Measurements from ENCODE around the gene MICA. TPM values are rescaled to one million over a fixed set of nuclear protein-coding genes. Genes with fewer than 3 reads are reported as not detected.
"Not testable (repeated sequence)": the region's sequence is repeated elsewhere in the genome, so short reads cannot be mapped to it uniquely, and the experiment has no call there.

Gene MICA
- total RNA-seq, 1 donor, result 12.7 TPM

DNA sequence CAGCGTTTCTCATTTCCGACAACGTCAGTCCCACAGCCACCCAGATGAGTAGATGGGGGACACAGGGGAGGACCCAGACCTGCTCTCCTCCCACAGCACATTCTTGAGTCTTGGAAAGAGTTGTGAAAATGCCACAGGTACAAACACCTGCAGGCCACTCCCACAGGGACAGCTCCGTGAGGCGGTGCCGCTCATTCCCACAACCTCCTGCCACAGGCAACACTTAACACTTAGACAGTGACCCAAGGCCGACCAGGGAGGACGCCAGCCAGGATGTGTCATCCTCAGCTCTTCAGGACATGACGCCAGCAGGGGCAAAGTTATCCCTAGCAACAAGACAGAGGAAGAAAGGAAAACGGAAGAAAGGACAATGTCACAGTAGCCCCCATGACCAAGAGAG, 23.5 kb upstream of the MICA start:
- TF ChIP-seq, protein P1, sequence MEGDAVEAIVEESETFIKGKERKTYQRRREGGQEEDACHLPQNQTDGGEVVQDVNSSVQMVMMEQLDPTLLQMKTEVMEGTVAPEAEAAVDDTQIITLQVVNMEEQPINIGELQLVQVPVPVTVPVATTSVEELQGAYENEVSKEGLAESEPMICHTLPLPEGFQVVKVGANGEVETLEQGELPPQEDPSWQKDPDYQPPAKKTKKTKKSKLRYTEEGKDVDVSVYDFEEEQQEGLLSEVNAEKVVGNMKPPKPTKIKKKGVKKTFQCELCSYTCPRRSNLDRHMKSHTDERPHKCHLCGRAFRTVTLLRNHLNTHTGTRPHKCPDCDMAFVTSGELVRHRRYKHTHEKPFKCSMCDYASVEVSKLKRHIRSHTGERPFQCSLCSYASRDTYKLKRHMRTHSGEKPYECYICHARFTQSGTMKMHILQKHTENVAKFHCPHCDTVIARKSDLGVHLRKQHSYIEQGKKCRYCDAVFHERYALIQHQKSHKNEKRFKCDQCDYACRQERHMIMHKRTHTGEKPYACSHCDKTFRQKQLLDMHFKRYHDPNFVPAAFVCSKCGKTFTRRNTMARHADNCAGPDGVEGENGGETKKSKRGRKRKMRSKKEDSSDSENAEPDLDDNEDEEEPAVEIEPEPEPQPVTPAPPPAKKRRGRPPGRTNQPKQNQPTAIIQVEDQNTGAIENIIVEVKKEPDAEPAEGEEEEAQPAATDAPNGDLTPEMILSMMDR (IDR thresholded peaks at IDR 0.05; ENCODE audit: insufficient read depth, low read length), result no peak
- no peak overlapping the region for H3K4me3 ChIP-seq (ENCODE audit: low read depth, low read length)
- DNase-seq (ENCODE audit: low read depth), result no peak

DNA sequence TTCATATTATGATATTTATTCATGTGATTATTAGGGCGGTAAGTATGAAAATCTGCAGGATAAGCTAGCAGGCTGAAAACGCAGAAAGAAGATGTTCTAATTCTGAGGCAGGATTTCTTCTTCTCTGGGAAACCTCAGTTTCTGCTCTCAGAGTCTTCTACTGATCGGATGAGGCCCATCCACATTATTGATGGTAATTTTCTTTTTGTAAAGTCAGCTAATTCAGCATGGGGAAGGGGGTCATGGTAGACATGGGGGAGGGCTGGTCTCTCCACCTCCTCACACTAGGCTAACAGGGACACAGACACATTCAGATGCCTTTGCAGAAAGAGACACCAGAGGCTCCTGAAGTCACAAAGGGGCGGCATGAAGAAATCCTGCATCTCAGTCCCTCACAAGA, 21.7 kb upstream of the MICA start:
- TF ChIP-seq, protein P1 (IDR thresholded peaks at IDR 0.05; ENCODE audit: insufficient read depth, low read length), result no peak
- DNase-seq (ENCODE audit: low read depth), result no peak

DNA sequence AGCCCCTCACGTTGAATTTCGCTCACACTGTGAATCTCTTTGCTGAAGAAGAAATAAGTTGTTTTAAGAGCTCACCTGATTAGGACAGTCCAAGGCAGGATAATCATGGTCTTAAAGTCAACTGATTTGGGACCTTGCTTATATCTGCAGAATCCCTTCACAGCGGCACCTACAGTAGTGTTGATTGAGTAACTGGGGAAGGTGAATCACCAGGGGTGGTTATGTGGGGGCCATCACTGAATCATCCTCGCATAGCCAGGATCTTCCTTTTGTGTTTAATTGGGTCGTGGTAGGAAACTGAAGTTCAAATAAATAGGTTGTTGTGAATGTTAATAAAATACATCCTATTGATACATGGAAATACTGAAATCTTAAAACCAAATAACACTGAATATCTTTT, 20.2 kb upstream of the MICA start:
- TF ChIP-seq, protein P1 (IDR thresholded peaks at IDR 0.05; ENCODE audit: insufficient read depth, low read length), result no peak
- no peak for DNase-seq (ENCODE audit: low read depth)
- no peak overlapping the region for H3K4me3 ChIP-seq (ENCODE audit: low read depth, low read length)

More for the DNA sequence above, 21.7 kb upstream of the MICA start:
- no peak overlapping the region for H3K4me3 ChIP-seq (ENCODE audit: low read depth, low read length)

DNA sequence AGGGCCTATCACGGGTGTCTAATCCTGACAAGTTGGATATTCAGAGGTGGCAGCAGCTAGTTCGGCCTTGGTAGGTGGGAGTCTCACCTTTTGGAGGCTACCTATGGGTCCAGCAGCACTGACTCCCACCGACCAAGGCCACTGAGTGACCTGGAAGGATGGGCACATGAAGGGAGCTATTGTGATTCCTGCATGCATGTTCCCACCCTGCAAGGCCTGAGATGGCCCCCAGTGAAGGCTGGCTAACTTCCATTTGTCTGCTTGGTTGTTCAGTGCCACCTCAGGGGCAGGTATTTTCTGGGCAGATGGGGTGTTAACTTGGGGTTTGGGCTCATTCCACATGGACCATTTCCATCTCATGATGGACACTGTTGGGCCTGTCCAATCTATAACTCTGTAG, 18.4 kb upstream of the MICA start:
- DNase-seq (ENCODE audit: low read depth), result no peak
- TF ChIP-seq, protein P1 (IDR thresholded peaks at IDR 0.05; ENCODE audit: insufficient read depth, low read length), result no peak
- H3K4me3 ChIP-seq (ENCODE audit: low read depth, low read length), result no peak overlapping the region

DNA sequence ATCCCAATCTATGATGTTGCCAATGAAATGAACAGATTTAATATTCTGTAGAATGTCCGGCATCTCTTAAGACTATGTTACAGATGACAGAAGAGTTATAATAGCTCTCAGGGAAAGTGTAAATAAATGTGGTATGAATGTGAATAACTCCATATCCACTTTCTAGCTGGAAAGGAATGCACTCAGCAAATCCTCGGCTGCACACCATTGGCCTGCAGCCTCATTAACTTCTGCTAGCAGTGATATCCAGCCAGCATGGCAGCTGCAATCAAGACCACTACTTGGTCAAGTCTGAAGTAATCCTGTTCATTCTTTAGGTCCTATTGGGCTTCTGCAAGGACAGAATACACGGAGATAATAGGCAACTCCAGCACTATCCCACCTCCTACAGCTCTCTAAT, 17.3 kb upstream of the MICA start:
- DNase-seq (ENCODE audit: low read depth), result no peak
- TF ChIP-seq, protein P1 (IDR thresholded peaks at IDR 0.05; ENCODE audit: insufficient read depth, low read length), result no peak
- H3K4me3 ChIP-seq (ENCODE audit: low read depth, low read length), result no peak overlapping the region

DNA sequence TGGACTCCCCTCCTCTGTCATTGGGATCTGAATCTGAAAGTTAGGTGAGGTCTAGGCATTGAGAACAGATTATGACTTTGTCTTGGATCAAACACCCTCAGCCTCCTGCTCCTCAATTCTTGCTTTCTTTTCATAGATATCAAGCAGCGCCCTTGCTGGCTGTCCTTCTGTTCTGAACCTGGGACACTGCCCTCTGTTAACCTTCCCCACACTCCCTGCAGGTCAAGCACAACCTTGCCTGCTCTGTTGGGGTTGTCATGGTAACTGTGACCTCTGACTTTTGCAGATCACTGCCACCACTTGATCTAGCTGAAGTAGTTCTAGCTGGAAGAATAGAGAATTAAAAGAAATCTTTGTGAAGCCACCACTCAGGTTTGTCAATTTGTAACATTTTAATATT, 16.4 kb upstream of the MICA start:
- H3K4me3 ChIP-seq (ENCODE audit: low read depth, low read length), result no peak overlapping the region
- no peak for DNase-seq (ENCODE audit: low read depth)
- TF ChIP-seq, protein P1 (IDR thresholded peaks at IDR 0.05; ENCODE audit: insufficient read depth, low read length), result no peak

DNA sequence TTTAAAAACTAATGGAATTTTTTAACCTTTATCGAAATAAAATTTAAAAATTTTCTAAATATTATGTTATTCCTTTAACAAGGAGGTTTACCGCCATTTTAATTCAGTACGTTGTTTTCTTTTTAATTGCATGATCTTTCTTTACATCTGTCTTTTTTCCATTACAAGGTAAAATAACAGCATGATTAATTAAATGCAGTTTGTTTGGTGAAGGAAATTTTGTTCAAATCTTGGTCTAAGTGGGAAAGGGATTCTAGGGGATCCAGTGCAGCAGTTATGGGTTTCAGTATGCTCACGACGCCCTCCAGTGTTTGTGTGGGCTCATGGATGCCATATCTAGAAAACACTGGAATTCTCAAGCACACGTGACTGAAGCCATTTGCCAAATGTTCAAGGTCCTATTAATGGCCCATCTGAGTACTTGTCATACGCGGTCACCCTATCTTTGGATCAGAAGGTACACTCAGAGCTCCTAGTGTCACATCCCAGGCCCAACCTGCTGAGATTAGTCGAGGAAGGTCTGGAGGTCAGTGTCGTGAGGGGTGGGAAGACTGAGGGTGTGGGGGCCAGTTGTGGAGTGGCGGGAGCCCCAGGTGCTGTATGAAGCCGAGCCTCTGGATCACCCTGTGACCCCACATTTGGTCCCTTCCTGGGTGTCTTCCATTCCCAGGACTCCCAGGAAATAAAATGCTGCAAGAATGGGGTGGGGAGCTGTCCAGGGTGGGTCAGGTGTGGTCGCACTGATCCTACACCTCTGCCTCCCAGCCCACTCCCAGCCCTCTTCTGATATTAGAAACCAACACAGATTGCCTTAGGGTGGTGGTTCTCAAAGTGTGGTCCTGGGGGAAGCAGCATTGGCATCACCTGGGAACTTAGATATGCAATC, 14.2 kb upstream of the MICA start:
- not testable (repeated sequence) for H3K4me3 ChIP-seq (ENCODE audit: low read depth, low read length); DNase-seq (ENCODE audit: low read depth)

DNA sequence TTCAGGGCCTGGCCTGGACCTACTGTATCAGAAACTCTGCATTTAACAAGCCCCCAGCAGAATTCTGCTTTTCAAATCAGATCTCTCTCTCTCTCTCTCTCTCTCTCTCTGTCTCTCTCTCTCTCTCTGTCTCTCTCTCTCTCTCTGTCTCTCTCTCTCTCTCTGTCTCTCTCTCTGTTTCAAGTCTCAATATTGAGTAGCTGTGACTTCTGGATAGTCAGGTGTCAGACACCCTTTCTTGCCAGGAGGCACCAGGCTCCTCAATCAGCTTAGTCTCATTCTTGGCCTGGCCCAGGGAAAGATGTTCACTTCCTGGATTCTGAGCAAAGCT, 13.6 kb upstream of the MICA start:
- not testable (repeated sequence) for DNase-seq (ENCODE audit: low read depth); H3K4me3 ChIP-seq (ENCODE audit: low read depth, low read length)

Measured in fibroblast of the aortic adventitia (primary cell).